22Rv1 (cell line): ENCODE data around the gene GULP1.

Experiments
- H3K27ac ChIP-seq: fragments of 450-650 bp; 2 replicates; pipeline ENCODE4 v1.5.1; 2017
- CTCF ChIP-seq: fragments of 450-650 bp; IDR thresholded peaks from 2 replicates; pipeline ENCODE4 v1.5.1; 2017; ENCODE audit warnings: mild to moderate bottlenecking
- ZFX ChIP-seq: fragments of 450-650 bp; IDR thresholded peaks from 2 replicates; pipeline ENCODE4 v1.6.1; 2017; ENCODE audit warnings: antibody characterized with exemption, borderline replicate concordance

Gene GULP1

GRCh38 chr2:188623995-188624643 is 332.4 kb downstream of the GULP1 start:
- H3K27ac ChIP-seq = no peak overlapping the region
- TF ChIP-seq CTCF (no peak), ZFX (no peak)

GRCh38 chr2:188627471-188627870 is 335.8 kb downstream of the GULP1 start:
- no peak for TF ChIP-seq CTCF
- no peak for TF ChIP-seq ZFX
- H3K27ac ChIP-seq = peak overlapping the region; percentile 96

- peak overlapping the region; percentile 96 for H3K27ac ChIP-seq
- TF ChIP-seq CTCF = no peak
- TF ChIP-seq ZFX = no peak
Measured at GRCh38 chr2:188628989-188629752, 337.5 kb downstream of the GULP1 start.

GRCh38 chr2:188629753-188630527 is 338.3 kb downstream of the GULP1 start:
- H3K27ac ChIP-seq = peak overlapping the region; percentile 96
- no peak for TF ChIP-seq CTCF
- no peak for TF ChIP-seq ZFX

- TF ChIP-seq CTCF (no peak), ZFX (no peak)
- peak overlapping the region; percentile 96 for H3K27ac ChIP-seq
Measured at GRCh38 chr2:188631037-188631809, 339.5 kb downstream of the GULP1 start.

- peak overlapping the region; percentile 58 for H3K27ac ChIP-seq
- TF ChIP-seq ZFX (no peak), CTCF (no peak)
Measured at GRCh38 chr2:188634656-188635055, 343.0 kb downstream of the GULP1 start.
